HG03439 (cell line): ENCODE results near the gene ADGRL2.

Source experiments
- ATAC-seq: cut with Tn5 transposase; IDR thresholded peaks from one replicate; pipeline ENCODE4 v1.9.1; 2021; ENCODE audit warnings: mild to moderate bottlenecking, moderate library complexity; ENCODE audit not compliant: unreplicated experiment

Gene ADGRL2

DNA sequence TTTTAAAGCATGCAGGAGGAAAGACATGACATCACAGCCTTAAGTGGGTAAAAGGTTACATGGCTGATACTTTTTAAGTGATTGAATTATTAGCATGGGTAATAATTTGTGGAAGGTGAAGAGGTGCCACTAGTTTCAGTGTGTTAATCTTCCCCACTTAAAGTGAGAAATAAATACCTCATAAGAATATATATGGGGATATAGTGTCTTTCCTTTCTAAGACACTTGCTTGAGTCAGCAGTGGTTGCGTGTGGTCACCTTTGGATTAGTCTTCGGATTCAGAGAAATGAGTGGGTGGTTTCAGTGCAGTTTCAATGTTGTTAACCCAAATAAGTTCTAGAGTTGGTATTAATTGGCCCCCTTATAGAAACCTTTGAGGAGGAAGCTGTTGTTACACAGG lies 94.1 kb downstream of the ADGRL2 start:
- no peak for ATAC-seq

DNA sequence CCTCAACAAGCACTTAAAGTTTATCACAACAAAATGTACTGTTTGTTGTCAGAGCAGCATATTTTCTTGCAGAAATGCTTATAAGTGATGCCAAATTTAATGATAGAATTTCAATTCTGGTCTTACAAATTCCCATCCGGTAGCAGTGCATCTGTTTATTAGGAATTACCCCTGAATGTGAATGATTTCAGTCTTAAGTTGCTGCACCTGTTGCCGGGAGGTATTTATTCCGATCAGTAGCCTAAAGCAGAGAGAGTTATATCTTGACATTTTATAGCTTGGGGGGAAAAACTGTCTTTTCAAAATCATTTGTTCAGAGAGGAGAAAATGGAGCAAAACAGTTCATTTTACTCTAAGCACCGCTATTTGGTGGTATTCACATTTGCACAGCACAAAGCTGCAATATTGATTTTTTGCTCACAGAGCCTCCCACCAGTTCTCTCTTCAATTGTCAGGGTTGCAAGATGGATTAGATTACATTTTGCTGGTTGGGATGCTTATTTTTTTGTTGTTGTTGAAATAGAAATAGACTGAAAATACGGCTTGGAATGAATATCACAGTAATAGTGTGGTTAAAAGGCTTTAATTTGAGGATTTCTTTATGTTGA lies 98.6 kb downstream of the ADGRL2 start:
- no peak for ATAC-seq

DNA sequence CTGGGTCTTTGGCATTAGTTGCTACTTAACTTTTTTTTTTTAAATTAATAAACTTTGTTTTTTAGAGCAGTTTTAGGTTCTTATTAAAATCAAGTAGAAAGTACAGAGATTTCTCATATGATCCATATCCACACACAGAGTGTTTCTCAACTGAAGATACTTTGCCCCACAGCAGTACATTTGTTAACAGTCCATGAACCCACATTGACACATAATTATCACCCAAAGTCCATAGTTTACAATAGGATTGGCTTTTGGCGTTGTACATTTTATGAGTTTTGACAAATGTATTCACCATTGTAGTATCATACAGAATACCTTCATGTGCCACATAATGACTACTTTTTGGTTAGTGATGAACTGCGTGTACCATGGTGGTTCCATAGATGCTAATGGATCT lies 106.8 kb downstream of the ADGRL2 start:
- ATAC-seq = no peak

DNA sequence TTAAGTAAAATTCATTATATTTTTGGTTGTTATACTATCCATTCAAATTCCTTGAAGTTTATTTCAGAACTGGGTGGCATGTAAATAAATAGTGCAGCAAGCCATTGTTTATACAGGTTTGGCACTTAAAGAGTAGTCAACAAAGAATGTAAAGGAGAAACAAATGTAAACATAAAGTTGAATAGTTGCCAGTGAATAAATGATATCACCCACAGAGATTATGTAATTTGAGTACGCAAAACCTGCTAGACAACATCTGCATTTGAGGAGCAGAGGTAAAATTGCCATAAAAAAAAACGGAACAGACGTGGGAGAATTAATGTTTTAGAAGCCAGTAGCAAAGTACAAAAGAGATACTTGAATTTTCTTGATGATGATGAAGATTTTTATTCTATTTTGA lies 111.6 kb downstream of the ADGRL2 start:
- no peak for ATAC-seq

DNA sequence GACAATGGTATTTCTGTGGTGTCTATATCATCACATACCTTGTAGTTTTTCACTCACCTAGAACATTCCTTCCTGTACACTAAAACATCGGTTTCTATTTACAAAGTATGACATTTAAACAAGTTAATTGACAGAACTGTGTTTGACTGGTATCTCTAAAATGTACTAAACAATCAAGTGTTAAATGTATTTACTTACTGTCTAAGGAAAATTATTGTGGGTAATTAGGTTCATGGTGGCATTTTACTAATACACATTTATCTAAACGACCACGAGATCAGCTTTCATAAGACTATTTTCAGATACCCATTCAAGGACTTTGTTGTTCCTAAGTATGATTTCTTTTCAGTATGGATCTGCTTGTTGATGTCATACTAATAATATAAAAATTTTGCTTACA lies 115.2 kb downstream of the ADGRL2 start:
- ATAC-seq = no peak

DNA sequence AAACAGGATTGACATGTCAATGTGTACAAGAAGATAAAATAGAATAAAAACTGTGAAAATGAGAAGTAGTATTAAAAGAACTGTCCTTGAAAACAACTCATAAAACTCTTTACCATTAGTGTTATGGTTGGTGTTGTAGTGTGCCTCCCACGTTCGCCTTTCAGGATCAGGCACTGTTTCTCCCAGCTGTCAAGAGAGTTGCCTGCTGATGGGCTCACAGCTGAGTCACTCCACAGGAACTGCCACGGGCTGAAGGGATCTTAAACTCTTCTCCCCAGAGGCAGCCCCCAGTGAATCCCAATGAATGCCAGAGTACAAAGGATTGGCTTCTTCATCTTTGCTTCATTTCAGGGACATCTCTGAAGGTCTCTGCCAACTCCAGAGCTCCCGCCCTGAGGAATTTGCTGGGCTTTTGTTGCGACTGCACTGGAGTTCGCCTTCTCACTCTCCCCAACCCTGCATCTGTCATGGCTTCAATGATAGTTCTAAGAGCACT lies 119.6 kb downstream of the ADGRL2 start:
- ATAC-seq = no peak

DNA sequence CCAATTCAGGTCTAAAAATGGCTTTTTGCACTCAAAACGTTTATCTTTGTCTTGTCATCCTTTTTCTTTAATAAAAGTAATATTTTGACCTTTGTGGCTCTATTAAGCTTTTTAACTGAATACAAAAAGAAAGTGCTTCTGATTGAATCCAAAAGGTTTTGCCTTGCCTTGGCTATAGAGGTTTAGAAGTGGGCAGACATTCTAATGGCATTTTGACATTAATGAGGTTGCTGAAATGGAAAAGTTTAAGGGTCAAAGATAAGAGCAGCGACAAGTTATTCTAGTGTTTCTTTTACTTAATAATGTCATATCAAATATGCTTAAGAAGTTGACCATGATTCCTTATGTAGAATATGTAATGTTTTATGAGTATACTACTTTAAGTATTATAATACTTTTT lies 120.2 kb downstream of the ADGRL2 start:
- ATAC-seq = no peak

DNA sequence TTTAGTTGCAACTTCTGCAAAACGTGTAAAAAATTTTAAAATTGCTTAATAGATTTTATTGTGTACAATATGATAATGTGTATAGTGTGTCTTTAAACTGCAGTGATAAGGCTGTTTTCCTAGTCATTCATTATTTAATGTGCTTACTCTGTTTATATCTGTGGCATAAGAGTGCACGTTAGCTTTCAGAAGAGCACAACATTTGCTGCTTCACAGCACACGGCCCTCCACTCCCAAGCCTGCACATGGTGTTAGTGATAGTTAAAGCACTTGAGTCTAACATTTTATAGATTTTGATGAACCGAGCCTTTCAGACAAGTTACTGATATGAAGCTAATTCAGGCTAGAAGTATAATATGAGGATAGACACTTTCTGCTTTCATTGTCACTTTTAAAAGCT lies 120.6 kb downstream of the ADGRL2 start:
- ATAC-seq = no peak

DNA sequence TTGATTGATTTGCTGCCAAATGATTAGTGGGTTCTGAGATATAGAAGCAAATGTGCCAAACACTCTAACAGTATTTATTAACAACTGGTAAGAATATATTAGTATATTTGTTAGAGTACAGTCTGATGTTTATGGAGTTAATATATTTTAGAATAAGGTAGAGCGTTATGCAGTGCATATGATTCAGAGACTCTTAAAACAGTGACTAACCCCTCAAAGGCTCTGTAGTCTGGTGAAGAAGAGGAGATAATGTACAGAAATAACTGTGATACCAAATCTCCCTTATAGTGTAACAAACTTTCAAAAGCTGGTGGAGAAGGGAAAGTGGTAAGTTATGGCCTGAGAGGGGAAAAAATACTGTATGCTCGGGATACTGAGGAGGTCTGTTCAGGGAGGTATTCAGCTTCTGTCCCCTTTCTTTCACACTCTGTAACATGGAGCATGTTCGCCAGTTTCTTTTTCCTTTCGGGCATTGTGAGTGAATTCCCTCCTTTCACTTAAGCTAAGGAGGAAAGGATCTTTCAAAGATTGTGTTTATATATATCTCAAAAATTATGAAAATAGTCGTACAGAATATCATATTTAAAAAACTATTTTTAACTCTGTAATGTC lies 121.2 kb downstream of the ADGRL2 start:
- no peak for ATAC-seq

DNA sequence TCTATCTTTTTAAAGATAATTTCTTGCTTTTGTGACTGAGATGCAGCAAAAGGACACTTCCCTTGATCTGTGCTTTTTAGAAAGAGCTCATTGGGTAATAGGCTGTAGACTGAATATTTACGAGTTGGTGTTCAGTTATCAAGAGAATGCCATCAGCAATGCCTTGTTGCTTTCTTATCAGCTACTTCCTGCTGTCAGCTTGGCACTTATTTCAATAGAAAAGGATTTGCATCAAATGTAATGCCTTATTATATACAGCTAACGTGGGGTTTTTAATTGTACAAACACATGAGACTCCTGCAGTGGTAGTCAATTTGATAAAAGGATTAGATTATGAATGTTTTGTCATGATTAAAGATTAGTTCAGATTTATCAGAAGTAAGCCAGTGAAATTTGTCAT lies 122.2 kb downstream of the ADGRL2 start:
- no peak for ATAC-seq

DNA sequence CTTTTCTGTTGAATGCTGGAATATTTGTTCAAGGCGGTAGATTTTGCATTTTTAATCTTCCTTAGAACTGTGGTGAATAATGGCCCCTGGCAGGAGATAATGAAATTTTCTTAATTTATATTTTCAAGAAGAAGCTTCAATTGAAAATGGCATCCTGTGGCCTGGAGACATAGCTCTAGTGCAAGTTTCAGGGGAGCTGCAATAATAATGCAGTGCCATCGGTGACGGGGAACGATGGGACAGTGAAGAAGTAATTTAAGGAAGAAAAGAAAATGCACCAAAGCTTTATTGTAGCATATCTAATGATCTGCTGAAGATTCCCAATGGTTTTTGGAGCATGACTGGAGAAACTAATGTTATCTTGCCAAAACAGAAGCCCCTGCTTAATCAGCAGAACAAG lies 128.4 kb downstream of the ADGRL2 start:
- ATAC-seq = no peak

DNA sequence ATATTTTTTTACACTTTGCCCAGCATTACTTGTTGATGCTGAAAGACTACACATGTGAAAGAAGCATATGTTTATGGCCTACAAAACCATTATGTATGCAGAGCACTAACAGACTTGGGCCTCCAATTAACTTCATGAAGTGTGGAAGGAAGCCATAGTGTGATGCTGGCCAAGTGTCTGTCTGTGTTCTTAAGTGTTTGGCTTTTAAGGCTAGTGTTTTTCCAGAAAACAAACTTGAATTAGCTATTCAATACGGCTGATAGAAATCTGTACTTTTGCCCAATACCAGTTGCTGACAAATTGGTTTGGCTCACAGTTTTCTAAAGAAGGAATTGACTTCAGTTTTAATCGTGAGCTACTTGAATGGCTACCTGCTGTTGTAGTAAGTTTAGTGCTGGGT lies 136.1 kb downstream of the ADGRL2 start:
- ATAC-seq = no peak

DNA sequence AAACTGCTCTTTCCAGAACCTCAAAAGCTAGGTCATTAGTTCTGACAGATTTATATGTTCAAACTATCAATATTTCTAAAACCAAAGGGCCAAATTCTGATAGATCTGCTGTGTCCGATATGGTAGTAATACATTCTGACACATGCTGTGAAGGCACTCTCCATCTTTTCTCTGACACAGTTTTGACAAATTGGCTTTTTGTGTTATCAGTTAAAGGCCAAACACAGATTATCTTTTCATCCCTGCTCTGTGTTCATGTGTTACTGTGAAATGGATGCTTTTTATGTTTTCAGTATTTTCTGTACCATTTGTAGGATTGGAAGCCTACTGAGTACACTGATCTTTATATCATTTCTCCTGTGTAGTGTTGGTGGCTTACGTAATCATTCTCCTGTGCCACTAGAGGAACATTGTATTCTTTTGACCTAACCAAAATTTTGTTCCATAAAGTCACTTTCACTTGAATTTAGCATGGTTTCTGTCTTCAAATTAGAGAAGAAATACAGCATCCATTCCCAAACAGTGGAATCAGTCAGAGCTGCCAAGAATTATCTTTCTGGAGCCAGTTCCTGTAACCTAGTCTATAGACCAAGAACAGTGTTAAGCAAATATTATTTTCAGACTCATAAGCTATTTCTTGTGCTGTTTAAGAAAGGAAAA lies 137.2 kb downstream of the ADGRL2 start:
- no peak for ATAC-seq

DNA sequence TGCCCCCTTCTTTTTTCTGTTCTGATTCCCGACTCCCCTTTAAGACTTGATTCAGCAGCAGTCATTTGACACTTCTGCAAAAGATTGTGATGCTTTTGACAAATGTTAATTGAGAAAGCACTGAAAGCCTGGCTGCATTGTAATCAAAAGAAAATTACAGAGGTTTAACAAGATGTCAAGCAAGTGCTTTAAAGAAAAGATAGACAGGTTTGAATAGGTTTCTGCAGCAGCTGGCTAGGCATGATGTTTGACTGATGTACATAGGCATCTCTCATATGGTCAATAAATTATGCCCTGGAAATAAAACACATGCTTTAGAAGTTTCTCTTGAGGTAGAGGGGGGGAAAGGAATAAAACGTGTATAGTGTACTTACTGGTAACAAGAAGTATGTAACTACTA lies 147.8 kb downstream of the ADGRL2 start:
- ATAC-seq = no peak

DNA sequence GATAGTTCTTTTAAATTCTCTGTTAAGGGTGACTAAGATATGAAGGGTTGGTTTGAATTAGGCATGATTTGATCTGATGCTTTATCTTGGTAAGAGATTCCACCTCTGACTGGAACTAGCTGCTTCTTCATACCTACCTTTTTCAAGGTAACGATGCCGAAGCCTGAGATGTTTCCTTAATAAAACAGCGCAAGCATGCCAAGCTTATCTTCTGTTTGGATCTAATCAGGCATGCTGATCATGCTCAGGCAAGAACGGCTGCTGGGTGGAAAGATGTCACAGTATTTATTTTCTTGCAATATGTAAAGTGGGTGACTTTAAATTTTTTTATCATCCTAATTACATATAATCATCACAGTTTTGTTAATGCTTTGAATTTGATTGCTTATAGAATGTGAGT lies 148.7 kb downstream of the ADGRL2 start:
- no peak for ATAC-seq

DNA sequence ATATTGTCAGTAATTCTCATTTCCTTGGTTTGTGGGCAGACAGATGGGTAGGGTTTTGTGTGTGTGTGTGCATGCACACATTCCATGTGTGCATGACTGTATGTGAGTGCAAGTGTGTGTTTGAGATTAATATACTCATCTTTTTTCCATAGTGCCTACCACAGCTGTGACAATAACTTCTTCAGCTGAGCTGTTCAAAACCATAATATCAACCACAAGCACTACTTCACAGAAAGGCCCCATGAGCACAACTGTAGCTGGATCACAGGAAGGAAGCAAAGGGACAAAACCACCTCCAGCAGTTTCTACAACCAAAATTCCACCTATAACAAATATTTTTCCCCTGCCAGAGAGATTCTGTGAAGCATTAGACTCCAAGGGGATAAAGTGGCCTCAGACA lies 149.3 kb downstream of the ADGRL2 start:
- no peak for ATAC-seq

DNA sequence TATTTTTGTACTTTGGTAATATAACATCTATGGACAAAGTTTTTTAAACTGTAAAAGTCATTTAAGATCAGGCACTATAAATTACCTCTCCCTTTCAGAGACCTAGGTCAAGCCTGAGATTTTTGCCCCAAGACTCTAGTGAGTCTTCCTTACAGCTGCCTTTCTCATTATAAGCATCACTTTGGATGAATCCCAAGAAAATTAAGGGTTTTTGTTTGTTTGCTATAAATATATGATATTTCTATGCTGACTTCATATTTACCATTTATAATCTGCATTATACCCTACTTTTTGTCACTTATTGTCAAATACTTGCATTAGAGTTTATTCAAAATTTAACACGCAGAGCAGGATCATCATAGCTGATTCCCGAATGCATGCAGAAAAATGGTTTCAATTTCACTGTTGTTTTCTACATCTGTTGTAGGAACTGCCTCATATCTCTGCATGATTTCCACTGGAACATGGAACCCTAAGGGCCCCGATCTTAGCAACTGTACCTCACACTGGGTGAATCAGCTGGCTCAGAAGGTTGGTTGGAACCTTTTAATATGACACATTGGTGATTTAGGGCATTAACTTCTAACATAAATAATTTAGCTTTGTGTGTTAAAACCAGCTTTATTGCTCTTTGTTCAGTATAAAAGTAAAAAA lies 150.0 kb downstream of the ADGRL2 start:
- no peak for ATAC-seq

DNA sequence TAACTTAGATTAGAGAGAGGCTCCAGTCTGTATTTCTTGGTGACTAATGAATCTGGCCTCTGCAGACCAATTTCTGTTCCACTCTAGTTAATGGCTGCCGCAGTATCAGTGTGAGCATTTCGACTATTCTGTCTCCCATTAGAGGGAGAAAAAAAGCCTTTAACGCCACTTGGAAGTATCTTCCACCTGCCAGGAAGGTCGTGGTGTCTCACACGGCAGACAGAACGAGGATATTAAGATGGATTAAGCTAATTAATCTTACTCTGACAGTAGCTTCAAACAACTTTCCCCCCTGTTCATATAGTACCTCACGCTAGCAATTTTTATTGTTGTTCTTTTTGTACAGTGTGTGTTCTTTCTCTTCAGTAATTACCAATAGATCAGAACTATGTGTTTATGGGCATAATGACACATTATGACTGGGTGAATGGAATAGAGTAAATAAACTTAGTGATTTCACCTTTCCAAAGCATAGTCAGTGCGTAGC lies 153.8 kb downstream of the ADGRL2 start:
- no peak for ATAC-seq

DNA sequence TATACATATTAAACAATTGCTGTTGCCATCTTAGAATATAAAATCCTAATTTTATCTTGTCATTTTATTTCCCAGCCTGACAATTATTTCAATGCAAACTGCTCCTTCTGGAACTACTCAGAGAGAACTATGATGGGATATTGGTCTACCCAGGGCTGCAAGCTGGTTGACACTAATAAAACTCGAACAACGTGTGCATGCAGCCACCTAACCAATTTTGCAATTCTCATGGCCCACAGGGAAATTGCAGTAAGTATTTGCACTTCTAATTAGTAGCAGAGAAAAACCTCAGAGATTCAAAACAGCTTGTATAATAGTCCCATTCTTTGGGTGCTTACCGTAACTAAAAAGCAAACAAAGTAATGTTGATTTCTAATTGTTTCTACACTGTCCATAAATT lies 167.2 kb downstream of the ADGRL2 start:
- no peak for ATAC-seq

DNA sequence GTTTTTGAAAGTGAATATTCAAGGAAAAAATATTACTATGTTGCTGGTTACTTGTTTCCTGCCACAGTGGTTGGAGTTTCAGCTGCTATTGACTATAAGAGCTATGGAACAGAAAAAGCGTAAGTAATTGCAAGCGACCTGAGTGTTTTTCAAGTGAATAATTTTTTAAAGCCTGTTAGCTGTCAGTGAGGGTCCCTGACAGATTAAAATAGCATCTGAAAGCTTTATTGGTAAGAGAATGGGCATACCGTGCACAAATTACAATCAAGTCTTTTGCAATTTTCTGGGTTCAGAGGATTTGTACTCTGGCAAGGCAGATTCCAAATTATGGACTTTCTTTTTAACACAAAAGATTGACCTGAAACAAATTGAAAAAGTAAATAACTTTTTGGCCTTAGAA lies 169.7 kb downstream of the ADGRL2 start:
- no peak for ATAC-seq

DNA sequence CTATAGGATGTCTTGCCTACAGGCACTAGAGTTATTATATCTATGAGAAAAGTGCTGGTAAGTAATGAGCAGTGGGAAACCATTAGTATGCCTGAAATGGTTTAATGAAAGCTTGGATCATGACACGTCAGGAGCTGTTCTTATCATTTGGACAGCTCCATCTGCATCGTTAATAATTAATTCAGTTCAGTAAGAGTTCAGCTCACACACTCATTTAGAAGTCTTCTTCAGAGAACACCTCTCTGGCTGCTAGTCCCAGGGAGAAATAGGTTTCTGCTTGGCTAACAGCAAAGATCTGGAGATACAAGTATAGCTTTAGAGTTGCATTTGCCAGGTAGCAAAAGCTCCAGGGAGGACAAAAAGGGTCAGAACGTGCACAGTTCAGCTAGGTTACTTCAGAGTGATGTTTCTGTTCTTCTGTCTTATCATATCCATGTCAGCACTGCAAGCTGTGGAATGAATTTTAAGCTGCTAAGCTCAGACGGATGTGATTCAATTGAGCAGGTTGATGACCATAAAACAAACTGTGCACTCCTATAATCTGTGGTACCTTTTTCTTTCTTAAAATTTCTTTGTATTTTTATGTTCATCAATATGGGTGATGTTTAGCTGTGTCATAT lies 173.6 kb downstream of the ADGRL2 start:
- ATAC-seq = no peak
